H1 (cell line): Measurements from ENCODE around the gene MFAP3. TPM values are rescaled to one million over a fixed set of nuclear protein-coding genes. Genes with fewer than 3 reads are reported as not detected.

ENCODE experiments used
- EZH2 ChIP-seq: fragments of 200-600 bp; sonication (generic); IDR thresholded peaks from 2 replicates; pipeline ENCODE4 v1.7.1; 2012; ENCODE audit warnings: low read depth, mild to moderate bottlenecking, moderate library complexity, low read length, inconsistent platforms; ENCODE audit not compliant: severe bottlenecking
- polyA plus RNA-seq, 7 experiments: library from polyadenylated mRNA; depleted of rRNA in 3 of 7; stranded (reverse) in 5 of 7; unstranded in 2 of 7; fragments of >200 nt in 5 of 7; fragments of 200-250 nt in 2 of 7; gene quantifications; 1 replicate in 5 of 7; 2 replicates in 1 of 7; 4 replicates in 1 of 7; pipeline versions ENCODE4 v1.2.1 to v1.2.3, GENCODE V29; 2011 to 2013; ENCODE audit warnings: missing spikeins in 2 of 7, mixed read lengths in 2 of 7
- total RNA-seq: library from RNA; stranded (reverse); fragmentation: NEBNext Ultra II Directional; extraction: Animal tissue kit (Norgen Biotek cat#: 25700); gene quantifications from 2 replicates; pipeline ENCODE4 v1.2.1, GENCODE V29; 2021

MFAP3 gene
- total and polyA plus RNA-seq, 2 of the 8 experiments (the other 6 are each of a cell fraction or from before 2014, with no cell fraction given) = 13.7 to 27.0 TPM

DNA sequence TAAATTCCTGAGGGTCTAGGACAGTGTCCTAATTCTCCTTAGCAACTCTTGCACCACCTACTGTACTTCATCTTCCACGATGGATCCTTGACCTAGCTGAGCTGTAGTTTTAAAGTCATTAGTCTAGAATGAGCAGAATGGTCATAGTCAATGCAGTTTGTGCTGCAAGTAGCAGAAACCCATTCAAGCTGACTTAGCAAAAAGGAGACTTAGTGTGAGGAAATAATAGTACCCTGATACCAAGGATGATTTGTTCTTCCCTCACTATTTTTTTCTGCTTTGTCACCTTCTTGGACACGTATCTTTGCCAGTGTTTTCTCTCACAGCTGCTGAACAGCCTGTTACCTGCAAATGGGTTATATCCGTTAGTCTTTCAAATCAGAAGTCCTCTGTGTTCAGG lies 5.3 kb downstream of the MFAP3 start (continued):
- TF ChIP-seq EZH2 = no peak
